Stimulated activated naive CD8-positive, alpha-beta T cell treated with anti-CD3 and anti-CD28 coated beads, Interleukin-15, Interleukin-2, amounts not matched to agents 100 ng/mL and 50 ng/mL, for 24 hours (primary cell): ENCODE measurements around the gene APMAP.
A peak's percentile ranks its signal among the peaks of the same experiment; 100 is the strongest.

ENCODE experiments used
- H3K27ac Mint-ChIP-seq: one replicate; pipeline ENCODE4 v1.8.0; 2021; ENCODE audit warnings: mild to moderate bottlenecking, mixed read lengths
- H3K27me3 Mint-ChIP-seq: one replicate; pipeline ENCODE4 v1.8.0; 2021; ENCODE audit warnings: mixed read lengths
- H3K36me3 Mint-ChIP-seq: one replicate; pipeline ENCODE4 v1.8.0; 2021; ENCODE audit warnings: low read depth, mixed read lengths
- H3K4me1 Mint-ChIP-seq: one replicate; pipeline ENCODE4 v1.8.0; 2021; ENCODE audit warnings: low read depth, mixed read lengths
- H3K4me3 Mint-ChIP-seq: one replicate; pipeline ENCODE4 v1.8.0; 2021; ENCODE audit warnings: mild to moderate bottlenecking, mixed read lengths
- H3K9me3 Mint-ChIP-seq: one replicate; pipeline ENCODE4 v1.8.0; 2021; ENCODE audit warnings: mixed read lengths

The APMAP gene

DNA sequence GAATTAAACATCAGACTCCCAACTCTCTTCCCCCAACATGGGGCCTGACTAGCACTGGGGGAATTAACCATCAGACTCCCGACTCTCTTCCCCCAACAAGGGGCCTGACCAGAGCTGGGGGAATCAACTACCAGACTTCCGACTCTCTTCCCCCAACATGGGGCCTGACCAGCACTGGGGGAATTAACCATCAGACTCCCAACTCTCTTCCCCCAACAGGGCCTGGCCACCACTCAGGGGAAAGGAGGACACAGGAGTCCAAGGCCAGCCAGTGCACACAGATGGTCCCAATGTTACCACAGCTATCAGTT lies 30.4 kb downstream of the APMAP start:
- peaks cover 69% of the 10 kb centered on the region for H3K36me3 Mint-ChIP-seq

GRCh38 chr20:24961384-24962181 lies 31.0 kb downstream of the APMAP start:
- peaks cover 66% of the 10 kb centered on the region for H3K36me3 Mint-ChIP-seq
- H3K27me3 Mint-ChIP-seq: no peaks in the 10 kb centered on the region

More for the DNA sequence above, 30.4 kb downstream of the APMAP start:
- H3K4me3 Mint-ChIP-seq: no peak overlapping the region
- H3K27me3 Mint-ChIP-seq: no peaks in the 10 kb centered on the region
- H3K9me3 Mint-ChIP-seq: no peaks in the 10 kb centered on the region
- H3K4me1 Mint-ChIP-seq: peaks cover 41% of the 10 kb centered on the region
- peak overlapping the region; percentile 54 for H3K27ac Mint-ChIP-seq

DNA sequence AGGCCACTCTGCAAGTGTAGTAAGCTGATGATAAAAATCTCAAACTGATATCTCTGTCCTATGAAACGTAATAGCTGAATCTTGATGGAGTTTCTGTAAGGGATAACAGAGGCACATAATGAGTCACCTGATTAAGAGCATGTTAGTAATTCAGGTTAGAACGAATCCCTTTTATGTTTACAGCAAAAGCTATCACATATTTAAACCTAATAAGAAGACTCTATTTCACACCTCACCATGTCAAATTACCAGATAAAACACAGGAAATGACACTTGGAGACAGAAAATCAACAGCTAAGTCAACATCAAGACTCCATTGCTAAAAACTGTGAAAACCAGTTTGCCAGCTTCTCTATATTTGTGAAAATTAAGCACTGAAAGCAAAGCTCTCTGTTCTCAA lies 31.7 kb downstream of the APMAP start:
- Mint-ChIP-seq H3K36me3 (peaks cover 59% of the 10 kb centered on the region), H3K4me1 (peaks cover 40% of the 10 kb centered on the region)

More at GRCh38 chr20:24961384-24962181, 31.0 kb downstream of the APMAP start:
- Mint-ChIP-seq H3K4me1 (peaks cover 41% of the 10 kb centered on the region), H3K9me3 (no peaks in the 10 kb centered on the region), H3K4me3 (no peak overlapping the region), H3K27ac (peak overlapping the region; percentile 54)

GRCh38 chr20:24960302-24960801 lies 32.2 kb downstream of the APMAP start:
- peaks cover 60% of the 10 kb centered on the region for H3K36me3 Mint-ChIP-seq
- H3K4me1 Mint-ChIP-seq: peaks cover 39% of the 10 kb centered on the region
- H3K4me3 Mint-ChIP-seq: no peak overlapping the region
- H3K27me3 Mint-ChIP-seq: no peaks in the 10 kb centered on the region
- H3K27ac Mint-ChIP-seq: peak overlapping the region; percentile 76
- no peaks in the 10 kb centered on the region for H3K9me3 Mint-ChIP-seq

More for the DNA sequence above, 31.7 kb downstream of the APMAP start:
- no peaks in the 10 kb centered on the region for H3K9me3 Mint-ChIP-seq
- peak overlapping the region; percentile 76 for H3K27ac Mint-ChIP-seq
- no peak overlapping the region for H3K4me3 Mint-ChIP-seq
- no peaks in the 10 kb centered on the region for H3K27me3 Mint-ChIP-seq

GRCh38 chr20:24959591-24960301 lies 32.8 kb downstream of the APMAP start:
- Mint-ChIP-seq H3K9me3 (no peaks in the 10 kb centered on the region), H3K36me3 (peaks cover 61% of the 10 kb centered on the region), H3K4me1 (peaks cover 38% of the 10 kb centered on the region), H3K27me3 (no peaks in the 10 kb centered on the region), H3K4me3 (no peak overlapping the region), H3K27ac (no peak overlapping the region)

DNA sequence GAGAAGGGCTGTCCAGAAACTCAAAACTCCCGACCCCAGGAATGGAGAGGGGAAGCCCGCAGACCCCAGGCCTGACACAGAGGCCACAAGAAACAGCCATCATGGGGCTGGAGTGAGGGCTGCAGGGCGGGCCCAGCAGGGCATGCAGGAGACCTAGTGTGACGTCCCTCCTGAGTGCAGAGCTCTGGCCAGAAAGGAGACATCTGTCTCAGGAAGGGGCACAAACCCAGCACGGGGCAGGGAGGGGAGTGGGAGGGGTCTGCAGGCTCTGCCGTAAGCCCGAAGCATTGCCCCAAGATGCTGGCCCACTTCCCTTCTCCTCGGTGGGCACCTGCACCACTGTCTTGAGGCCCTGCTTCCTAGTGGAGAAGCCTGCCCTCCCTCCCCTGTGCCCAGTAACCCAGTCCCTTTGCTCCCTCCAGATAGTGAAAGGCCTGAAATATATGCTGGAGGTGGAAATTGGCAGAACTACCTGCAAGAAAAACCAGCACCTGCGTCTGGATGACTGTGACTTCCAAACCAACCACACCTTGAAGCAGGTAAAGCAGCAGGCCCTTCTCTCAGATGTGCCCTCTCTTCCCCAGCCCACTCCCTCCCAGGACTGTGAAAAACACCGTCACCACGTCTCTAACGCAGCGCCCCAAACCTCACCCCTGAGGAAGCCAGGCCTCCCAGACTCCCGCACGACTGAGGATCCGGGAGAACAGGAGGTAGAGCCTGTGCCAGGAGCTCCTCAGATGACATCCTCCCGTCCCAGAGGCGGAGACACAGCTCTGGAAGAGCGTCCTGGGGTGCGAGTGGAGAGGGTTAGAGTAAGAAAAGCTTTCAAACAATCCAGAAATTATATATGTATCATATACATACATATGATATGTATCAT lies 33.8 kb downstream of the APMAP start:
- H3K27me3 Mint-ChIP-seq: no peaks in the 10 kb centered on the region
- H3K4me1 Mint-ChIP-seq: peaks cover 39% of the 10 kb centered on the region
- no peak overlapping the region for H3K4me3 Mint-ChIP-seq
- no peak overlapping the region for H3K27ac Mint-ChIP-seq
- H3K9me3 Mint-ChIP-seq: no peaks in the 10 kb centered on the region
- peaks cover 60% of the 10 kb centered on the region for H3K36me3 Mint-ChIP-seq

GRCh38 chr20:24957326-24958016 lies 35.1 kb downstream of the APMAP start:
- H3K27ac Mint-ChIP-seq: peak overlapping the region; percentile 67
- no peaks in the 10 kb centered on the region for H3K9me3 Mint-ChIP-seq
- H3K4me1 Mint-ChIP-seq: peaks cover 49% of the 10 kb centered on the region
- no peaks in the 10 kb centered on the region for H3K27me3 Mint-ChIP-seq
- peaks cover 51% of the 10 kb centered on the region for H3K36me3 Mint-ChIP-seq
- H3K4me3 Mint-ChIP-seq: no peak overlapping the region

GRCh38 chr20:24956001-24956841 lies 36.3 kb downstream of the APMAP start:
- Mint-ChIP-seq H3K4me3 (no peak overlapping the region), H3K36me3 (peaks cover 51% of the 10 kb centered on the region), H3K27me3 (no peaks in the 10 kb centered on the region), H3K9me3 (no peaks in the 10 kb centered on the region), H3K27ac (peak overlapping the region; percentile 68), H3K4me1 (peaks cover 50% of the 10 kb centered on the region)

DNA sequence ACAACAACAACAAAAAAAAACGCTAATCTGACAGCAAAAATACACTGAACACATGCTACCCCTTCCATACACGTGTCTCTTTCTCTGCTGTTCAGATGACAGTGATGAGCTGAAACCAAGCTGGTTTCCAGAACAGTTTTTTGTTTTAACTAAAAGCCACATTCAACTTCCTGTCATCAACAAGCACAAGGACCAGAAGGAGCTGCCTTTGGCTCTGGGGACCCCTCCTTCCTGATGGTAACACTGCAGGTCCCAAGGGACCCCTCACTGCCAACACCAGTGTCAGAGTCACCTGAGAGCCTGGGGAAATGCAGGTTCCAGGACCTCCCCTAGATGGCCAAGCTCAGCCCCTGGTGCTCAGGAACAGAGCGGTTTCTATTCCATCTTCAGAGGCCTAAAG lies 37.5 kb downstream of the APMAP start:
- Mint-ChIP-seq H3K4me3 (peak overlapping the region; percentile 59), H3K9me3 (no peaks in the 10 kb centered on the region), H3K36me3 (peaks cover 44% of the 10 kb centered on the region), H3K4me1 (peaks cover 49% of the 10 kb centered on the region), H3K27me3 (no peaks in the 10 kb centered on the region), H3K27ac (peak overlapping the region; percentile 93)

- peak overlapping the region; percentile 59 for H3K4me3 Mint-ChIP-seq
- no peaks in the 10 kb centered on the region for H3K9me3 Mint-ChIP-seq
- H3K27ac Mint-ChIP-seq: peak overlapping the region; percentile 93
These were observed 38.0 kb downstream of the APMAP start for GRCh38 chr20:24954566-24954965.

GRCh38 chr20:24954151-24954550 lies 38.4 kb downstream of the APMAP start:
- Mint-ChIP-seq H3K4me1 (peaks cover 55% of the 10 kb centered on the region), H3K4me3 (peak overlapping the region; percentile 41), H3K27ac (peak overlapping the region; percentile 88), H3K27me3 (no peaks in the 10 kb centered on the region), H3K9me3 (no peaks in the 10 kb centered on the region), H3K36me3 (peaks cover 43% of the 10 kb centered on the region)

More at GRCh38 chr20:24954566-24954965, 38.0 kb downstream of the APMAP start:
- Mint-ChIP-seq H3K4me1 (peaks cover 53% of the 10 kb centered on the region), H3K36me3 (peaks cover 44% of the 10 kb centered on the region), H3K27me3 (no peaks in the 10 kb centered on the region)

DNA sequence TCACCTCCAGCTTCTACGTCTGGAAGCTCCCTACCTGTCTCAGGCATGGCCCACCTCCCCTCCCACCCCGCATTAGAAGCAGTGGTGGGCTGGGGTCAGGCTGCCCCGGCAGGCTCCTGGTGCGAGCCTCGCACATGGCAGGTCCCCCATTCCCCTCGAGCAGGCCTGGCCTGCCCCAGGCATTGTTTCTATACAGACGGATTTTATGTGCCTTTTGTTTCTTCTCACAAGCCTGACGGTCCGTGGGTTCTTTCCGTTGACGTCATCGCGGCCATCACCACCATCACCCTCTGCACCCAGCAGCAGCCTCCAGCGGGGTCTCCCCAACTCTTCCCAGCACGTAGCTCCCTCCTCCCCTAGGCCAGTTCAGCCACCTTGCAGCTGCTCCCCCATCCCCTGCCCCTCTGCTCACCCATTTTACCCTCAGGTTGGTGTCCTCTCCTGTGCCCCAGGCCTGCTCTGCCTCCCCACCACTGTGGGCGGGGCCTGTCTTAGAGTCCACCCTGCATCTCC lies 38.9 kb downstream of the APMAP start:
- H3K4me3 Mint-ChIP-seq: peak overlapping the region; percentile 41
- no peaks in the 10 kb centered on the region for H3K27me3 Mint-ChIP-seq
- peaks cover 39% of the 10 kb centered on the region for H3K36me3 Mint-ChIP-seq
- H3K27ac Mint-ChIP-seq: peak overlapping the region; percentile 88
- peaks cover 59% of the 10 kb centered on the region for H3K4me1 Mint-ChIP-seq
- no peaks in the 10 kb centered on the region for H3K9me3 Mint-ChIP-seq

DNA sequence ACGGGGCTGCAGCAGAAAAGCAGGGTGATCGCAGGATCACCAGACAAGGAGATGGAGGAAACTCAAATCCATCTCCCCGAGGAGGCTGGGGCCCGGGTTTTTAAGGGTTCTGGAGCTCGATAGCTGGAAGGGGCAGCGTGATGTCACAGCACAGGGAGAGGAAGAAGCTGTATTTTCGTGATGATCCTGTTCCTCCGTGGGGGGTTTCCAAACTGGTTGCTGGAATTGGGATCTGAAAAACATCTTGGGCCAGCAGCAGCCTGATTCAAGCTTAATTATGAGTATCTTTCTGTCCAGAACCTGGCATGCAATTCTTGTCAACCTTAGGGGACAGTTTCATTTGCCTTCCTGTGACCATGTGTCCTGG lies 39.4 kb downstream of the APMAP start:
- H3K4me1 Mint-ChIP-seq: peaks cover 64% of the 10 kb centered on the region
- H3K27ac Mint-ChIP-seq: peak overlapping the region; percentile 88
- H3K4me3 Mint-ChIP-seq: peak overlapping the region; percentile 41
- H3K9me3 Mint-ChIP-seq: no peaks in the 10 kb centered on the region
- H3K27me3 Mint-ChIP-seq: no peaks in the 10 kb centered on the region
- H3K36me3 Mint-ChIP-seq: peaks cover 37% of the 10 kb centered on the region
